ENCODE data around the gene ADGRV1.

DNA sequence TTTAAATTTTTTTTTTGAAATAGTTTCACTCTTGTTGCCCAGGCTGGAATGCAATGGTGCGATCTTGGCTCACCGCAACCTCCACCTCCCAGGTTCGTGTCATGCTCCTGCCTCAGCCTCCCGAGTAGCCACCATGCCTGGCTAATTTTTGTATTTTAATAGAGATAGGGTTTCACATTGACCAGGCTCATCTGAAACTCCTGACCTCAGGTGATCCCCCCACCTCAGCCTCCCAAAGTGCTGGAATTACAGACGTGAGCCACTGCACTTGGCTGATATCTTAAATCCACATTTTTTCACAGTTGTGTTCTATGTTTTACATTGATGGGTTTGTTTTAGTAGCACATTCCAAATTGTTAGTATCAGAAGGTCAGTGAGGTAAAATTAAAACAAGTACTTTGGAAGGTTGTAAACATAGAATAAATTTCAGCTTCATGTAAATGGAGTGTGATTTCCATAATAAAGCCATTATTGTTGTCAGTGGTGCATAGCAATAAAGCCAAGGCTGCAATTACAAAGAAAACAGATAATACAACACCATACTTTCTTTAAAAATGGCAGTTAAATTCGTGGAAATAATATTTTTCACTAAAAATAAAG, 537.3 kb downstream of the ADGRV1 start:
- TF ChIP-seq, protein P1, sequence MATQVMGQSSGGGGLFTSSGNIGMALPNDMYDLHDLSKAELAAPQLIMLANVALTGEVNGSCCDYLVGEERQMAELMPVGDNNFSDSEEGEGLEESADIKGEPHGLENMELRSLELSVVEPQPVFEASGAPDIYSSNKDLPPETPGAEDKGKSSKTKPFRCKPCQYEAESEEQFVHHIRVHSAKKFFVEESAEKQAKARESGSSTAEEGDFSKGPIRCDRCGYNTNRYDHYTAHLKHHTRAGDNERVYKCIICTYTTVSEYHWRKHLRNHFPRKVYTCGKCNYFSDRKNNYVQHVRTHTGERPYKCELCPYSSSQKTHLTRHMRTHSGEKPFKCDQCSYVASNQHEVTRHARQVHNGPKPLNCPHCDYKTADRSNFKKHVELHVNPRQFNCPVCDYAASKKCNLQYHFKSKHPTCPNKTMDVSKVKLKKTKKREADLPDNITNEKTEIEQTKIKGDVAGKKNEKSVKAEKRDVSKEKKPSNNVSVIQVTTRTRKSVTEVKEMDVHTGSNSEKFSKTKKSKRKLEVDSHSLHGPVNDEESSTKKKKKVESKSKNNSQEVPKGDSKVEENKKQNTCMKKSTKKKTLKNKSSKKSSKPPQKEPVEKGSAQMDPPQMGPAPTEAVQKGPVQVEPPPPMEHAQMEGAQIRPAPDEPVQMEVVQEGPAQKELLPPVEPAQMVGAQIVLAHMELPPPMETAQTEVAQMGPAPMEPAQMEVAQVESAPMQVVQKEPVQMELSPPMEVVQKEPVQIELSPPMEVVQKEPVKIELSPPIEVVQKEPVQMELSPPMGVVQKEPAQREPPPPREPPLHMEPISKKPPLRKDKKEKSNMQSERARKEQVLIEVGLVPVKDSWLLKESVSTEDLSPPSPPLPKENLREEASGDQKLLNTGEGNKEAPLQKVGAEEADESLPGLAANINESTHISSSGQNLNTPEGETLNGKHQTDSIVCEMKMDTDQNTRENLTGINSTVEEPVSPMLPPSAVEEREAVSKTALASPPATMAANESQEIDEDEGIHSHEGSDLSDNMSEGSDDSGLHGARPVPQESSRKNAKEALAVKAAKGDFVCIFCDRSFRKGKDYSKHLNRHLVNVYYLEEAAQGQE (IDR thresholded peaks at IDR 0.05; ENCODE audit: insufficient read depth in 1 of 2, low read depth in 2 of 2, low read length in 2 of 2), result no peak
- no peak for TF ChIP-seq POLR2AphosphoS5 (IDR thresholded peaks at IDR 0.05; ENCODE audit: low read depth, low read length)

All from PFSK-1 (cell line).